Measurements from ENCODE around the gene UBE4A.

UBE4A gene

GRCh38 chr11:118370774-118371173, 11.4 kb downstream of the UBE4A start:
- no peak overlapping the region for H3K4me3 ChIP-seq (ENCODE audit: control insufficient read depth, low read depth, low read length)
- DNase-seq (ENCODE audit: low read depth): no peak
- TF ChIP-seq CTCF (IDR thresholded peaks at IDR 0.05; ENCODE audit: control insufficient read depth, insufficient read depth, low read depth, low read length, missing control alignments): no peak

GRCh38 chr11:118373263-118373662, 13.9 kb downstream of the UBE4A start:
- DNase-seq (ENCODE audit: low read depth): no peak
- no peak overlapping the region for H3K4me3 ChIP-seq (ENCODE audit: control insufficient read depth, low read depth, low read length)
- TF ChIP-seq CTCF (IDR thresholded peaks at IDR 0.05; ENCODE audit: control insufficient read depth, insufficient read depth, low read depth, low read length, missing control alignments): no peak

- no peak for DNase-seq (ENCODE audit: low read depth)
- TF ChIP-seq CTCF (IDR thresholded peaks at IDR 0.05; ENCODE audit: control insufficient read depth, insufficient read depth, low read depth, low read length, missing control alignments): no peak
- no peak overlapping the region for H3K4me3 ChIP-seq (ENCODE audit: control insufficient read depth, low read depth, low read length)
Observed at GRCh38 chr11:118373871-118374270, 14.5 kb downstream of the UBE4A start.

- H3K4me3 ChIP-seq (ENCODE audit: control insufficient read depth, low read depth, low read length): no peak overlapping the region
- DNase-seq (ENCODE audit: low read depth): peak; percentile 16
Observed at GRCh38 chr11:118374729-118375128, 15.3 kb downstream of the UBE4A start.

GRCh38 chr11:118375978-118376377, 16.6 kb downstream of the UBE4A start:
- H3K4me3 ChIP-seq (ENCODE audit: control insufficient read depth, low read depth, low read length): no peak overlapping the region
- no peak for TF ChIP-seq CTCF (IDR thresholded peaks at IDR 0.05; ENCODE audit: control insufficient read depth, insufficient read depth, low read depth, low read length, missing control alignments)
- DNase-seq (ENCODE audit: low read depth): no peak

More at GRCh38 chr11:118374729-118375128, 15.3 kb downstream of the UBE4A start:
- no peak for TF ChIP-seq CTCF (IDR thresholded peaks at IDR 0.05; ENCODE audit: control insufficient read depth, insufficient read depth, low read depth, low read length, missing control alignments)

GRCh38 chr11:118379497-118379896, 20.1 kb downstream of the UBE4A start:
- no peak for DNase-seq (ENCODE audit: low read depth)
- no peak overlapping the region for H3K4me3 ChIP-seq (ENCODE audit: control insufficient read depth, low read depth, low read length)
- TF ChIP-seq CTCF (IDR thresholded peaks at IDR 0.05; ENCODE audit: control insufficient read depth, insufficient read depth, low read depth, low read length, missing control alignments): no peak

- no peak for TF ChIP-seq CTCF (IDR thresholded peaks at IDR 0.05; ENCODE audit: control insufficient read depth, insufficient read depth, low read depth, low read length, missing control alignments)
- no peak overlapping the region for H3K4me3 ChIP-seq (ENCODE audit: control insufficient read depth, low read depth, low read length)
- no peak for DNase-seq (ENCODE audit: low read depth)
Observed at GRCh38 chr11:118380571-118380970, 21.2 kb downstream of the UBE4A start.

Data from AG09309 (cell line).